HEK293T (cell line): ENCODE data around the gene TMPRSS3.

Experiments
- CTCF ChIA-PET: fragments of 350-600 bp; formaldehyde crosslinking; extraction: SDS; loops from one replicate; lab custom pipeline; 2021; ENCODE audit warnings: antibody characterized with exemption, inconsistent platforms; lab: Yijun Ruan, JAX
- POLR2A ChIA-PET: fragments of 350-600 bp; formaldehyde crosslinking; extraction: SDS; loops from one replicate; lab custom pipeline; 2020; ENCODE audit warnings: antibody characterized with exemption, inconsistent platforms; lab: Yijun Ruan, JAX
- DNase-seq: peaks from one replicate; pipeline ENCODE4 v3.0.0; 2012; ENCODE audit warnings: mixed read lengths; ENCODE audit errors: extremely low spot score
- ARNT ChIP-seq: fragments of 450-650 bp; IDR thresholded peaks from 2 replicates; pipeline ENCODE4 v1.6.1; 2017; ENCODE audit warnings: mild to moderate bottlenecking
- BHLHE40 ChIP-seq: fragments of 450-650 bp; IDR thresholded peaks from 2 replicates; pipeline ENCODE4 v1.6.1; 2016; ENCODE audit warnings: mild to moderate bottlenecking, moderate library complexity, borderline replicate concordance
- CTBP1 ChIP-seq: fragments of 450-650 bp; IDR thresholded peaks from 2 replicates; pipeline ENCODE4 v1.6.1; 2016; ENCODE audit warnings: borderline replicate concordance
- ELF4 ChIP-seq: fragments of 450-650 bp; IDR thresholded peaks from 2 replicates; pipeline ENCODE4 v1.6.1; 2017; ENCODE audit warnings: antibody characterized with exemption
- FOXA1 ChIP-seq: fragments of 450-650 bp; IDR thresholded peaks from 2 replicates; pipeline ENCODE4 v1.6.1; 2016; ENCODE audit warnings: mild to moderate bottlenecking
- FOXK2 ChIP-seq: fragments of 450-650 bp; IDR thresholded peaks from 2 replicates; pipeline ENCODE4 v1.6.1; 2016; ENCODE audit warnings: mild to moderate bottlenecking
- FOXM1 ChIP-seq: fragments of 450-650 bp; IDR thresholded peaks from 2 replicates; pipeline ENCODE4 v1.6.1; 2017; ENCODE audit warnings: mild to moderate bottlenecking, borderline replicate concordance
- HDGF ChIP-seq: fragments of 450-650 bp; IDR thresholded peaks from 2 replicates; pipeline ENCODE4 v1.6.1; 2017; ENCODE audit warnings: antibody characterized with exemption, borderline replicate concordance
- L3MBTL2 ChIP-seq: fragments of 450-650 bp; conservative IDR thresholded peaks from 2 replicates; pipeline ENCODE4 v1.6.1; 2016; ENCODE audit warnings: mild to moderate bottlenecking
- LEF1 ChIP-seq: fragments of 450-650 bp; IDR thresholded peaks from 2 replicates; pipeline ENCODE4 v1.6.1; 2017; ENCODE audit warnings: mild to moderate bottlenecking, borderline replicate concordance
- NFRKB ChIP-seq: fragments of 450-650 bp; IDR thresholded peaks from 2 replicates; pipeline ENCODE4 v1.6.1; 2016; ENCODE audit warnings: mild to moderate bottlenecking, moderate library complexity
- PKNOX1 ChIP-seq: fragments of 450-650 bp; IDR thresholded peaks from 2 replicates; pipeline ENCODE4 v1.6.1; 2016
- SP1 ChIP-seq: fragments of 450-650 bp; IDR thresholded peaks from 2 replicates; pipeline ENCODE4 v1.6.1; 2017
- SUZ12 ChIP-seq: fragments of 450-650 bp; IDR thresholded peaks from 2 replicates; pipeline ENCODE4 v1.6.1; 2016; ENCODE audit warnings: mild to moderate bottlenecking
- TARDBP ChIP-seq: fragments of 450-650 bp; IDR thresholded peaks from 2 replicates; pipeline ENCODE4 v1.6.1; 2016
- ZNF384 ChIP-seq: fragments of 450-650 bp; IDR thresholded peaks from 2 replicates; pipeline ENCODE4 v1.6.1; 2016

The TMPRSS3 gene

GRCh38 chr21:42343963-42344510, 51.8 kb downstream of the TMPRSS3 start:
- no peak for DNase-seq
- TF ChIP-seq TARDBP: no peak
- no peak for TF ChIP-seq CTBP1
- TF ChIP-seq HDGF: no peak
- TF ChIP-seq FOXK2: no peak
- ChIA-PET CTCF (no interaction called here), POLR2A (no interaction called here)

DNA sequence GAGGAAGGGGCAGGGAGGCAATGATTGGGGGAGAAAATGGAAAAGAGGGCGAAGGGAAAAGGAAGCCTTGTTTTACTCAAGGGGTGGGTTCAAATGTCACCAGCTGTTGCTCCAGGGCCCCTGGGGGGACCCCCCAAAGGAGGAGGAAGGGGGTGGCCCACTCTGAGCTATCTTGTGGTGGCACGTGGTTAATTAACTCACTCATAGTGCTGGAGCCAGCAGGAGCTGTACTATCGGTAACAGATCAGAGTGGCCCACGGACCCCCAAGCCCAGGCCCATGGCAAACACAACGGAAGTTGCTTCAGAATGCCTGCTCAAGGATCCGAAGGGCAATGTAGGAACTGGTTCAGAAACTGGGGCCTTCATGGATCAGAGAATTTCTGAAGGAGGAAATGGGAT, 52.3 kb downstream of the TMPRSS3 start:
- DNase-seq: no peak
- TF ChIP-seq SP1: no peak
- no peak for TF ChIP-seq FOXK2
- TF ChIP-seq PKNOX1: no peak
- no peak for TF ChIP-seq ARNT
- TF ChIP-seq NFRKB: no peak
- no peak for TF ChIP-seq FOXA1
- TF ChIP-seq ELF4: no peak
- no peak for TF ChIP-seq CTBP1
- CTCF ChIA-PET: interaction anchor here (1.0 kb wide), 1 partner anchor 32 kb away, joined by 4 read pairs; no protein-coding TSS in a partner anchor
- POLR2A ChIA-PET: no interaction called here

- TF ChIP-seq SUZ12 (no peak), PKNOX1 (no peak), TARDBP (no peak), ELF4 (no peak), NFRKB (no peak), FOXM1 (no peak), BHLHE40 (no peak), FOXA1 (no peak), ZNF384 (no peak), HDGF (no peak), L3MBTL2 (no peak), LEF1 (no peak), ARNT (no peak), FOXK2 (no peak), SP1 (no peak), CTBP1 (no peak)
- DNase-seq: no peak
- CTCF ChIA-PET: interaction anchor here (1.0 kb wide), 1 partner anchor 32 kb away, joined by 4 read pairs; no protein-coding TSS in a partner anchor
- POLR2A ChIA-PET: no interaction called here
These were observed 52.8 kb downstream of the TMPRSS3 start for GRCh38 chr21:42343101-42343500.

DNA sequence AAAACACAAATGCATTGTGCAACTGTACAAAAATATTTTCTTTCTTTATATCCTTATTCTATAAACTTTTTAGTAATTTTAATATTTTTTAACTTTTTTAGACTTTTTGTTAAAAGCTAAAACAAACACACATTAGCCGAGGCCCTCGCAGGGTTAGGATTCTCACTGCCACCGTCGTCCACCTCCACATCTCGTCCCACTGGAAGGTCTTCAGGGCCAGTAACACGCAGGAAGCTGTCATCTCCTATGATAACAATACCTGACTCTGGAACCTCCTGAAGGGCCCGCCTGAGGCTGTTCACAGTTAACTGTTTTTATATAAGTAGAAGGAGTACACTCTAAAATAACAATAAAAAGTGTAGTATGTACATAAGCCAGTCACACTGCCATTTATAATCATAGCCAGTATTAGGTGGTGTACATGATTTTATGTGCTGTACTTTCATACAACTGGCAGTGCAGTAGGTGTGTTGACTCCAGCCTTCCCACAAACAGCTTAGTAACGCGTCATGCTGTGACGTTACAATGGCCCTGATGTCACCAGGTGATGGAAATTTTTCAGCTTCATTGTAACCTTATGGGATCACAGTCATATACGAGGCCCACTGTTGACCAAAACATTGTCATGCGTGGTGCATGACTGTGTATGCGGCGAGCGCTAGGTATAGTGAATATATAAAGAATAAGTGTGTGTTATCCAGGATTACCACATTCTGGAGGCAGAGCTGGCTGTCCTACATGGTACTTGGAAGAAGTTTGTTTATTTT, 53.9 kb downstream of the TMPRSS3 start:
- TF ChIP-seq FOXK2: no peak
- no peak for TF ChIP-seq SP1
- no peak for TF ChIP-seq L3MBTL2
- no peak for TF ChIP-seq ELF4
- TF ChIP-seq LEF1: no peak
- TF ChIP-seq CTBP1: no peak
- no peak for TF ChIP-seq SUZ12
- no peak for TF ChIP-seq BHLHE40
- no peak for TF ChIP-seq PKNOX1
- no peak for TF ChIP-seq TARDBP
- TF ChIP-seq ZNF384: no peak
- no peak for TF ChIP-seq FOXA1
- POLR2A ChIA-PET: no interaction called here
- no peak for DNase-seq
- CTCF ChIA-PET: no interaction called here

DNA sequence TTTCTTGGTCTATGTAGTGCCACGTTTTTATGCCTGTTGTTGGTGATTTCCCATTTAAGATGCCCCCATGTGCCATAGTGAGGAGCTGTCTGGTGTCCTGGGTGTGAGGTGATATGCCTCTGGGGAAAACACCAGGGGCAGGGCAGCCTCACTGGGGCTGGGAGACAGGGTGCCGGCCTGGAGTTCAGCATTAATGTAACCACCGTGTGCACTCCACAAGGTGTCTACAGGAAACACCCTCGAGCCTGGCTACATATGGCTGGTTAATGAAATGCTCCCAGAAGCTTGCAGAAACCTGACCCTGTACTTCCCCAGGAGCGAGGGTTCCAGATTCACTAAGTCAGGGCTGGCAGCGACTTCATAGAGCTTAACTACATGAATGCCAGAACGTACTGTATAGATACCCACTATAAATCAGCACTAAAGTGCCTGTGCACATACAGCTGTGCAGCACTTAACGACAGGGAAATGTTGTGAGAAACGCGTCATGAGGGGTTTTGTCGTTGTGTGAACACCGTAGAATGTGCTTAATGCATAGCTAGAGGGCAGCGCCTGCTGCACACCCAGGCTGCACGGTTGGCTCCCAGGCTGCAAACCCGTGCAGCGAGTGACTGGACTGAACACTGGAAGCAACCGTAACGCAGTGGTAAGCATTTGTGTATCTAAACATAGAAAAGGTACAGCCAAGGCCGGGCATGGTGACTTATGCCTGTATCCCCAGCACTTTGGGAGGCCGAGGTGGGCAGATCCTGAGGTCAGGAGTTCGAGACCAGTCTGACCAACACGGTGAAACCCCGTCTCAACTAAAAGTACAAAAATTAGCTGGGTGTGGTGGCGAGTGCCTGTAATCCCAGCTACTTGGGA, 55.4 kb downstream of the TMPRSS3 start:
- no peak for DNase-seq
- CTCF ChIA-PET: no interaction called here
- POLR2A ChIA-PET: no interaction called here
- TF ChIP-seq CTBP1: no peak
- TF ChIP-seq NFRKB: no peak
- no peak for TF ChIP-seq SP1
